ENCODE results near the gene C2orf80.

- no peak for TF ChIP-seq REST (IDR thresholded peaks at IDR 0.05; ENCODE audit: low read depth)
- no peak for TF ChIP-seq EP300 (IDR thresholded peaks at IDR 0.05; ENCODE audit: borderline replicate concordance)
- no peak for TF ChIP-seq CEBPB (IDR thresholded peaks at IDR 0.05)
- TF ChIP-seq FOXM1 (IDR thresholded peaks at IDR 0.05; ENCODE audit: borderline replicate concordance, low read depth) = no peak
These were observed 36.7 kb downstream of the C2orf80 start for GRCh38 chr2:208153156-208153555.
